Activated CD4-positive, alpha-beta T cell treated with anti-CD3 and anti-CD28 coated beads for 36 hours (primary cell): Measurements from ENCODE around the gene ELAVL3. TPM values are rescaled to one million over a fixed set of nuclear protein-coding genes. Genes with fewer than 3 reads are reported as not detected.
"Not testable (repeated sequence)": the region's sequence is repeated elsewhere in the genome, so short reads cannot be mapped to it uniquely, and the experiment has no call there.

Experiments used
- ATAC-seq: fragments of 200-7000 bp; cut with Tn5 transposase; one replicate; pipeline ENCODE4 v1.10.0; 2021; ENCODE audit warnings: mild to moderate bottlenecking, moderate library complexity
- CTCF ChIA-PET: fragments of 350-600 bp; sonication (Branson Sonifier 250); formaldehyde crosslinking; loops from one replicate; lab custom pipeline; 2021; ENCODE audit warnings: antibody characterized with exemption; lab: Charles Lee
- POLR2A ChIA-PET: fragments of 350-600 bp; sonication (Branson Sonifier 250); formaldehyde crosslinking; loops from one replicate; lab custom pipeline; 2021; ENCODE audit warnings: antibody characterized with exemption, inconsistent platforms; lab: Charles Lee
- DNase-seq: peaks from one replicate; pipeline ENCODE4 v3.0.0-alpha.2; 2020
- H3K27ac Mint-ChIP-seq: one replicate; pipeline ENCODE4 v1.8.0; 2021; ENCODE audit warnings: mixed read lengths
- H3K27me3 Mint-ChIP-seq: one replicate; pipeline ENCODE4 v1.8.0; 2021; ENCODE audit warnings: mixed read lengths
- H3K36me3 Mint-ChIP-seq: one replicate; pipeline ENCODE4 v1.8.0; 2021; ENCODE audit warnings: low read depth, mixed read lengths
- H3K4me1 Mint-ChIP-seq: one replicate; pipeline ENCODE4 v1.8.0; 2021; ENCODE audit warnings: mixed read lengths
- H3K4me3 Mint-ChIP-seq: one replicate; pipeline ENCODE4 v1.8.0; 2021; ENCODE audit warnings: mild to moderate bottlenecking, moderate library complexity, mixed read lengths
- H3K9me3 Mint-ChIP-seq: one replicate; pipeline ENCODE4 v1.8.0; 2021; ENCODE audit warnings: low read depth, mixed read lengths
- intact Hi-C, 2 experiments: fragments of 100-400 bp; cut with DNase I in 1 of 2; cut with micrococcal nuclease in 1 of 2; formaldehyde crosslinking; loops; one replicate each; pipeline versions ENCODE4 v1.14.2 to v1.15.1; 2022 to 2024; cut with DNase I, micrococcal nuclease
- total RNA-seq, 2 experiments: library from RNA; stranded (reverse); gene quantifications; one replicate each; pipeline ENCODE4 v1.2.3, GENCODE V29; 2021

The ELAVL3 gene
- total RNA-seq, 2 experiments from 2014 or later = 0.09 TPM; not detected in 1

DNA sequence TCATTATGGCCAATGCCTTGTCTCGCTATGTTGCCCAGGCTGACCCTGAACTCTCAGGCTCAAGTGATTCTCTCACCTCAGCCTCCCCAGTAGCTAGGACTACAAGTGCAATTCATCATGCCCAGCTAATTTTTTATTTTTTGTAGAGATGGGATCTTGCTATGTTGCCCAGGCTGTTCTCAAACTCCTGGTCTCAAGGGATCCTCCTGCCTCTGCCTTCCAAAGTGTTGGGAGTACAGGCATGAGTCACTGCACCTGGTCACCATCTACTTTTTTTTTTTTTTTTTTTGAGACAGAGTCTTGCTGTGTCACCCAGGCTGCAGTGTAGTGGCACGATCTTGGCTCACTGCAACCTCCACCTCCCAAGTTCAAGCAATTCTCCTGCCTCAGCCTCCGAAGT lies 5.5 kb downstream of the ELAVL3 start:
- ATAC-seq, DNase-seq, H3K36me3 Mint-ChIP-seq, POLR2A ChIA-PET, H3K27me3 Mint-ChIP-seq, intact Hi-C loops, H3K9me3 Mint-ChIP-seq, CTCF ChIA-PET, H3K4me1 Mint-ChIP-seq, H3K4me3 Mint-ChIP-seq, H3K27ac Mint-ChIP-seq: not testable (repeated sequence)

DNA sequence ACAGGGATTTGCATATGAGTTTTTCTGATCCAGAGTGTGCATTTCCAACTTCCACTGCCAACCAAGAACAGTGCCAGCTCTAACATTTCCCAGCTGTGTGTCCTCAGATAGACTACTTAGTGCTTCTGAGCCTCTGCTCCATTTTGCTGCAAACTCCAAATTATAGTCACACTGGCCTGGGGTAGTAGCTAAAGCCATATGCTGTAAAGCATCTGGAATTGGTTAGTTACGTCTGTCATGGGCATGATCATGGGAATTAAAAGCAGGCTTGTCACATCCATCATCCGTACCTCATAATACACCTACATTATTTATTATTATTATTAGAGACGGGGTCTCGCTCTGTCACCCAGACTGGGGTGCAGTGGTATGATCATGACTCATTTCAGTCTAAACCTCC lies 7.1 kb downstream of the ELAVL3 start:
- ATAC-seq (no peak), DNase-seq (no peak)
- Mint-ChIP-seq H3K4me1 (no peaks in the 10 kb centered on the region), H3K36me3 (no peaks in the 10 kb centered on the region), H3K27me3 (peaks cover 4% of the 10 kb centered on the region), H3K4me3 (no peak overlapping the region), H3K9me3 (no peaks in the 10 kb centered on the region), H3K27ac (no peak overlapping the region)
- ChIA-PET CTCF (interaction anchor here (0.6 kb wide), 1 partner anchor 689 kb away, joined by 3 read pairs; no protein-coding TSS in a partner anchor), POLR2A (no interaction called here)
- intact Hi-C loops = no loop called here

DNA sequence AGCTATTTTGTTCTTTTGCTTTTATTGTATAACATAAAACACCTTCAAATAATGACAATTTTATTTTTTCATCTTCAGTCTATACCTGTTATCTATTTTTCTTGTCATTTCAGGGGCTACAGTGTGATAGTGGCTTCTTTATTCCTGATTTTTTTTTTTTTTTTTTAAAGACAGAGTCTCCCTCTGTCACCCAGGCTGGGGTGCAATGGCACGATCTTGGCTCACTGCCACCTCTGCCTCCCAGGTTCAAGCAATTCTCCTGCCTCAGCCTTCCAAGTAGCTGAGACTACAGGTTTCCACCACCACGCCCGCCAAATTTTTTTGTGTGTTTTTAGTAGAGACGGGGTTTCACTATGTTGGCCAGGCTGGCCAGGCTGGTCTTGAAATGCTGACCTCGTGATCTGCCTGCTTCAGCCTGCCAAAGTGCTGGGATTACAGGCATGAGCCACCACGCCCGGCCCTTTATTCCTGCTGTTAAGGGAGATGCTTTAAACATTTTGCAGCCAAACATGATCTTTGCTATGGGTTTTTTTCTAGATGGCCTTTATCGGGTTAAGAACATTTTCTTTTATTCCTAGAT lies 12.5 kb downstream of the ELAVL3 start:
- ATAC-seq, intact Hi-C loops, H3K36me3 Mint-ChIP-seq, H3K9me3 Mint-ChIP-seq, H3K4me3 Mint-ChIP-seq, H3K4me1 Mint-ChIP-seq, H3K27me3 Mint-ChIP-seq, POLR2A ChIA-PET, H3K27ac Mint-ChIP-seq, CTCF ChIA-PET, DNase-seq: not testable (repeated sequence)

DNA sequence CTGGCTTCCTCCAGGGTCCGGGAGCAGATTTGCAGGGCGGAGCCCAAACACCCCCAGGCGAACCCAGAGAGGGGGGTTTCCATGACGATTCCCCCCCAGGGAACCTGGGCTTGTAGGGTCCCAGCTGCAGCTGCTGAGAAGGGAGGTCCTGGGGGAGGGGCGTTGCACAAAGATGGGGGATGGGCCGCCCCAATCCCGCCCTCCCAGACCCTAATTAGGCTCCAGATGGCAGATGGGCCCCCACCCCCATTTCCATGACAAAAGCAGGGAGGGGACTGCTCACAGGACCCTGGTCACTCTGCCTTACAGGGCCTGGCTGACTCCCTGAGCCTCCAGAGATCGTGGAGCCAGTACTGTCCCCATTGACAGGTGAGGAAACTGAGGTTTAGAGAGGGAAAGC lies 15.2 kb downstream of the ELAVL3 start:
- ChIA-PET POLR2A (no interaction called here), CTCF (no interaction called here)
- ATAC-seq = no peak
- no peak overlapping the region for H3K4me3 Mint-ChIP-seq
- intact Hi-C loops = no loop called here
- DNase-seq = no peak
- no peak overlapping the region for H3K27ac Mint-ChIP-seq
- H3K4me1 Mint-ChIP-seq = no peaks in the 10 kb centered on the region
- H3K36me3 Mint-ChIP-seq = no peaks in the 10 kb centered on the region
- H3K9me3 Mint-ChIP-seq = no peaks in the 10 kb centered on the region
- H3K27me3 Mint-ChIP-seq = peaks cover 1% of the 10 kb centered on the region

DNA sequence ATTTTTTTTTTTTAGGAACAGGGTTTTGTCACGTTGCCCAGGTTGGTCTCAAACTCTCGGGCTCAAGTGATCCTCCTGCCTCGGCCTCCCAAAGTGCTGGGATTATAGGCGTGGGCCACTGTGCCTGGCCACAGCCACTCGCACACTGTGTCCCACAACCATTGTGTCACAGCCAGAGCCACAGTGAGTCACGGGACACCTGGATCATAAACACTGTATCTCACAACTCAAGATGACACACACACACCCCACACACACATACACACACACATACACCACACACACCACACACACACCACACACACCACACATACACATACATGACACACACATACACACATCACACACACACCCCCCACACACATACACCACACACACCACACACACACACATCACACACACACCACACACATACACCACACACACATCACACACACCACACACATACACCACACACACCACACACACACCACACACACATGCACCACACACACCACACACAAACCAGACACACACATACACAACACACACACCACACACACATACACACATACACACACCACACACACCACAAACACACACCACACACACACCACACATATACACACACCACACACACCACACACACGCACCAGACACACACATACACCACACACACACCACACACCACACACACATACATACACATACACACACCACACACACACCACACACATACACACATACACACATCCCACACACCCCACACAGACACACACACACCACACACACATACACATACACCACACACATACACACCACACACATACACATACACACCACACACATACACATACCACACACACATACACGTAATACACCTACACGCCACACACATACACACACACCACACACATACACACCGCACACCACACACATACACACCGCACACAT lies 16.2 kb downstream of the ELAVL3 start:
- Mint-ChIP-seq H3K27me3 (peaks cover 12% of the 10 kb centered on the region), H3K4me1 (no peaks in the 10 kb centered on the region), H3K27ac (no peak overlapping the region), H3K36me3 (no peaks in the 10 kb centered on the region), H3K4me3 (no peak overlapping the region), H3K9me3 (no peaks in the 10 kb centered on the region)
- ATAC-seq (peak; percentile 40), DNase-seq (no peak)
- intact Hi-C loops = no loop called here
- ChIA-PET POLR2A (no interaction called here), CTCF (no interaction called here)

DNA sequence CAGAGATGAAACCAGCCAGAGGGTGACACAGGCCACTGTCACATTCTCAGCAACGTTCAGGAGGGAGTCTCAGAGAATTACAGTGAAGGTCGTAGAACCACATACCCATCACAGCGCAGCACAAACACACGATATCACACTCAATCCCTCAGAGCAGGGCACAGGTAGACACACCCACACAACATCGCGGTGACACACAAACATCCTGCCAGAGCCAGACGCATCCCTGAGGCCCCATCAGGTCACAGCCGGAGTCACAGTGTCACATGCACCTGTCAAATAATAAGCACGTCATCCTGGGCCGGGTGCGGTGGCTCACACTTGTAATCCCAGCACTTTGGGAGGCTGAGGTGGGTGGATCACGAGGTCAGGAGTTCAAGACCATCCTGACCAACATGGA lies 17.5 kb downstream of the ELAVL3 start:
- CTCF ChIA-PET = no interaction called here
- H3K4me1 Mint-ChIP-seq = no peaks in the 10 kb centered on the region
- DNase-seq = peak; percentile 44
- no peaks in the 10 kb centered on the region for H3K9me3 Mint-ChIP-seq
- H3K27me3 Mint-ChIP-seq = peaks cover 14% of the 10 kb centered on the region
- H3K4me3 Mint-ChIP-seq = no peak overlapping the region
- POLR2A ChIA-PET = no interaction called here
- ATAC-seq = peak; percentile 68
- intact Hi-C loops = no loop called here
- no peaks in the 10 kb centered on the region for H3K36me3 Mint-ChIP-seq
- H3K27ac Mint-ChIP-seq = peak overlapping the region; percentile 25

DNA sequence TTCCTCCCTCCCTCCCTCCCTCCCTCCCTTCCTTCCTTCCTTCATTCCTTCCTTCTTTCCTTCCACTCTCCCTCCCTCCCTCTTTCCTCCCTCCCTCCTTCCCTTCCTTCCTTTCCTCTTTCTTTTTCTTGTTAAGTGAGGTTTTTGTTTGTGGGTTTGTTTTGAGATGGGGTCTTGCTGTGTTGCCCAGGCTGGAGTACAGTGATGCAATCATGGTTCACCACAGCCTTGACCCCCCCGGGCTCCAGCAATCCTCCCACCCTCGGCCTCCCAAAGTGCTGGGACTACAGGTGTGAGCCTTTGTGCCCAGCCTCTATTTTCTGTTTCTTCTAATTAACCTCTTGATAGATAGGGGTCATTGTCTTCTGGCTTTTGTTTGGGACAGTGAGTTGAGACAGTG lies 19.4 kb downstream of the ELAVL3 start:
- no peaks in the 10 kb centered on the region for H3K36me3 Mint-ChIP-seq
- no peak for ATAC-seq
- POLR2A ChIA-PET = no interaction called here
- H3K27ac Mint-ChIP-seq = no peak overlapping the region
- no peak for DNase-seq
- H3K27me3 Mint-ChIP-seq = peaks cover 16% of the 10 kb centered on the region
- no peaks in the 10 kb centered on the region for H3K9me3 Mint-ChIP-seq
- CTCF ChIA-PET = interaction anchor here (0.6 to 0.7 kb wide), 2 partner anchors 55 to 239 kb away, joined by 3 read pairs; no protein-coding TSS in a partner anchor
- intact Hi-C loops = no loop called here
- H3K4me1 Mint-ChIP-seq = no peaks in the 10 kb centered on the region
- H3K4me3 Mint-ChIP-seq = no peak overlapping the region

DNA sequence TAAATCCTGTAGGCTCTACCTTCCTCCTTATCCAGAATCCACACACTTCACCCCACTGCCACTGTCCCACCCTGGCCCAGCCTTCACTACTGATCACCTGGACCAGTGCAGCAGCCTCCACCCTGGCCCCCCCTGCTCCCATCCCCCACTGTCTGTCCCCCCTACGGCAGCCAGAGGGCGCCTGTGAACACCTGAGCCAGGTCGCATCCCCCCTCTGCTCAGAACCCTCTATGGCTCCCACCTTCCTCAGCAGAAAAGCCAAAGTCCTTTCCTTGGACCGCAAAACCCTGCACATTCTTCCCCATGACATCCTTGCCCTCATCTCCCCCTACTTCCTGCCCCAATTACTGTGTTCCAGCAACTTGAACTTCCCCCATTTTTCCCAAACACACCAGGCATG lies 20.6 kb downstream of the ELAVL3 start:
- Mint-ChIP-seq H3K9me3 (no peaks in the 10 kb centered on the region), H3K27me3 (peaks cover 16% of the 10 kb centered on the region), H3K27ac (no peak overlapping the region), H3K4me1 (no peaks in the 10 kb centered on the region), H3K4me3 (no peak overlapping the region), H3K36me3 (no peaks in the 10 kb centered on the region)
- CTCF ChIA-PET = no interaction called here
- peak; percentile 51 for DNase-seq
- intact Hi-C loops = no loop called here
- POLR2A ChIA-PET = no interaction called here
- peak; percentile 47 for ATAC-seq

DNA sequence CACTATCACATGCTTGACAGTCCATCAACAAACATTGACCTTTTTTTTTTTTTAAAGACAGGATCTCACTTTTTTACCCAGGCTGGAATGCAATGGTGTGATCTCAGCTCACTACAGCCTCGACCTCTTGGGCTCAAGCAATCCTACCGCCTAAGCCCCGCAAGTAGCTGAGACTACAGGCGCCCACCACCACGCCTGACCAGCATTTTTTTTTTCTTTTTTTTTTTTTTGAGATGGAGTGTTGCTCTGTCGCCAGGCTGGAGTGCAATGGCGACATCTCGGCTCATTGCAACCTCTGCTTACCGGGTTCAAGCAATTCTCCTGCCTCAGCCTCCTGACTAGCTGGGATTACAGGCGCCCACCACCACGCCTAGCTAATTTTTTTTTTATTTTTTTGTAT lies 21.9 kb downstream of the ELAVL3 start:
- H3K27me3 Mint-ChIP-seq = peaks cover 16% of the 10 kb centered on the region
- H3K4me3 Mint-ChIP-seq, H3K36me3 Mint-ChIP-seq, H3K9me3 Mint-ChIP-seq, H3K27ac Mint-ChIP-seq, intact Hi-C loops, DNase-seq, H3K4me1 Mint-ChIP-seq, ATAC-seq: not testable (repeated sequence)
- POLR2A ChIA-PET = interaction anchor here (0.6 kb wide), 1 partner anchor 588 kb away, joined by 4 read pairs; no protein-coding TSS in a partner anchor
- CTCF ChIA-PET = interaction anchor here (0.6 to 1.1 kb wide), 3 partner anchors 79 to 637 kb away, joined by 3 read pairs; no protein-coding TSS in a partner anchor

DNA sequence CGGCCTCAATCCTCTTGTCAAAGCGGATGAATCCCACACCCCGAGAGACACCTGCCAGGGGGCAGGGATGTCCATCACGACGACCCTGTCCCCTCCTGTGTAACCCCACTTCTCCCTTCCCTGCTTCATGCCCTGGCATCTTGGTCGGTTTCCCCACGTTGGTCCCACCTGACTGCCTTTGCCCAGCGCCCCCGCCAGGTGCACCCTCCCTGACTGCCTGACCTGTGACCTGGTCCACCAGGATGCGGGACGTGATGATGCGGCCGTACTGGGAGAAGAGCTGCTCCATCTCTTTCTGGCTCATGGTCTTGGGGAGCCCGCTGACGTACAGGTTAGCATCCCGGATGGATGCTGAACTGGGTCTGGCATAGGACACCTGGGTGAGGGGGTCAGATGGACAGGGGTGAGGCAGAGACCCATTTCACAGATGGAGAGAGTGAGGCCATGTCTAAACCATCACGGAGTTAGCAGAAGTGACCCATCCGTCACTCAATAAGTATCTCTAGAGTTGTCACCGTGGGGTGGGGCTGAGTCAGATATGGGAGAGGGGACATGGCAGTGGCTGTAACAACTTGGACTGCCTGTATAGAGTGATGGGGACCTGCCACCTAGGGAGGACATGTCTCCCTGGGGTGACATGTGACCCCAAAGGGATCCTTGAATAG lies 22.5 kb downstream of the ELAVL3 start:
- no peak overlapping the region for H3K4me3 Mint-ChIP-seq
- no peak for ATAC-seq
- intact Hi-C loops = no loop called here
- CTCF ChIA-PET = interaction anchor here (0.9 kb wide), 1 partner anchor 18 kb away, joined by 3 read pairs; no protein-coding TSS in a partner anchor
- no peaks in the 10 kb centered on the region for H3K4me1 Mint-ChIP-seq
- H3K27me3 Mint-ChIP-seq = peaks cover 16% of the 10 kb centered on the region
- H3K9me3 Mint-ChIP-seq = no peaks in the 10 kb centered on the region
- no peak for DNase-seq
- no peak overlapping the region for H3K27ac Mint-ChIP-seq
- POLR2A ChIA-PET = no interaction called here
- H3K36me3 Mint-ChIP-seq = no peaks in the 10 kb centered on the region

DNA sequence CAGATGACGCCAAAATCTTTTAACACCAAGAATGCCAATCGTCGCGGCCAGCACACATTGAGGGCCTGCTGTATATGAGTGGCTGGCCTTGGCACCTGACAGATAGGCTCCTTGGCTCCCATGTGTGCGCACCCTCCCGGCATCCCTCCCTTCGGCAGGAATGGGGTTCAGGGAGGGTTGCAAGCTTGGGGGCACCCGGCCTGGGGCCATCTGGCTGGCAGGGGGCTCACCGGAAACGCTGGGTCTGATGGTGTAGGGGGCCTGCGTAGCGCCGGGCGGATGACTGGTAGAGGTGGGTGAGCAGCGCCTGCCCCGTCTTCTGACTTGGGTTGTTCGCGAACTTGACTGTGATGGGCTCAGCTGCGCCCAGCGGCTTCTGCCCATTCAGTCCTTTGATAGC lies 23.0 kb downstream of the ELAVL3 start:
- Mint-ChIP-seq H3K36me3 (no peaks in the 10 kb centered on the region), H3K27me3 (peaks cover 16% of the 10 kb centered on the region), H3K27ac (no peak overlapping the region), H3K4me1 (no peaks in the 10 kb centered on the region), H3K9me3 (no peaks in the 10 kb centered on the region), H3K4me3 (no peak overlapping the region)
- intact Hi-C loops = no loop called here
- CTCF ChIA-PET = interaction anchor here (0.9 kb wide), 1 partner anchor 17 kb away, joined by 3 read pairs; no protein-coding TSS in a partner anchor
- POLR2A ChIA-PET = no interaction called here
- no peak for DNase-seq
- ATAC-seq = no peak
